GM19463 (cell line): Measurements from ENCODE around the gene PHF12.
A peak's percentile ranks its signal among the peaks of the same experiment; 100 is the strongest.

Experiments used
- ATAC-seq: cut with Tn5 transposase; IDR thresholded peaks from one replicate; pipeline ENCODE4 v1.9.1; 2021; ENCODE audit warnings: mild to moderate bottlenecking, moderate library complexity; ENCODE audit not compliant: unreplicated experiment

PHF12 gene

DNA sequence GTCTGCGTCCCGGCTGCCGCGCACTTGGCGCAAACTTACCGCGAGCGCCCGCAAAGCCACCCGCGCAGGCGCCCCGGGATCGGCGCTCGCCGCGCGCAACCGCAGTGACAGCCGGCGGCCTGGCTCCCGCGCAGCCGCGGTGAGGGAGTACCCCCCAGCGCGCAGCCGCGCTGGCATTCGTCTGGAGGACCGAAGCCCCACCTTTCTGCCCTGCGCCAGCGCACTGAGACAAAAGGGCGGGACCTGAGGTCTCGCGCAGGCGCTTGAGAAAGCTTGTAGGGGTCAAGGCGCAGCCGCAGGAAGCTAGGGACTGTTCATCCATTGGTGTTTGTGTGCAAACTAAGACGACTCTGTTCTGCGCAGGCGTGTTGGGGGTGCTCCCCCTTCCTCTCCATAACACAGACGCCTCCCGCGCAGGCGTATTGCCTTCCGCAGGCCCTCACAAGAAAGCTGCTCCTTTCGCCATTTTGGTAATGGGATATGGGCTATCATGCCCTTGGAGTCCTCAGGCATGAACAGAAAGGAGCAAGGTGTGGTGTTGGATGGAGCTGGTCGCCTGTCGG, at the start of gene PHF12:
TSS of gene PHF12 (minus strand) at position 91 of the 563 bp plus-strand sequence. CDS start 558 bp downstream, outside the sequence.
- ATAC-seq = peak; percentile 68

DNA sequence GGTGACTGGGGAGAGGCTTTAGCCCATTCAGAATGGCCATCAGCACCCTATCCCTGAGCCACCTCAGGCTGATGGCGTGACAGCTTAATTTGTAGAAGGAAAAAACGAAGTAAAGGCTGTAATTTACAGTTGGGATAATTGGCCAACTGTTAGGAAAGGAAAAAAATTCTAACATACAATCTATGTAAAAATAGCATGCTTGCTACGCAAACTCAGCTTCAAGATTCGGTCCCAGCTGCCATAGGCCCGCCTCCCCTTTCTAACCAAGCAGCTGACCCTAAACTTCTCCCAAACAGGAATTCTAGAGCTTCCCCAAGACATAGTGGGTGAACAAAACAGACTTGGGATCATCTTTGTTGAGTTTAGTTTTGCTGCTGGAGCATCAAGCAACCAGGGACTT, 49.7 kb upstream of the PHF12 start:
- no peak for ATAC-seq

DNA sequence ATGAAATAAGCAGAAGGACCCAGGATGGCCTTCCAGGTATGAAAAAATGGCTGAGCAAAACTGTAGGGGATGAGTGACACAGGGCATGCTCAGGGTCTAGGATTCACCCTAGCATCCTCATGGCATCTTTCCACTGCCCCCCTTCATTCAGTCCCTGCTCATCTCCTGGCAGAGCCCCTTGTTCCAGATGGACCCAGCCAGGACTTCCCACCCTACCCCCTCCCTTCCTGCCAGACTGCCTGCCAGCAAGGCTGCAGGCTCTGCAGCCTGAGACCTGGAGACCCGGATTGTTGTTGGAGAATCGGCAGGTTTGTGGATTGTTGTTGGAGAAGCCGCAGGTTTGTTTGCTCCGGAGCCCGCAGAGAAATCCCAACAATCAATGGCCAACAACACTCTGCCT, 47.9 kb upstream of the PHF12 start:
- ATAC-seq = no peak

DNA sequence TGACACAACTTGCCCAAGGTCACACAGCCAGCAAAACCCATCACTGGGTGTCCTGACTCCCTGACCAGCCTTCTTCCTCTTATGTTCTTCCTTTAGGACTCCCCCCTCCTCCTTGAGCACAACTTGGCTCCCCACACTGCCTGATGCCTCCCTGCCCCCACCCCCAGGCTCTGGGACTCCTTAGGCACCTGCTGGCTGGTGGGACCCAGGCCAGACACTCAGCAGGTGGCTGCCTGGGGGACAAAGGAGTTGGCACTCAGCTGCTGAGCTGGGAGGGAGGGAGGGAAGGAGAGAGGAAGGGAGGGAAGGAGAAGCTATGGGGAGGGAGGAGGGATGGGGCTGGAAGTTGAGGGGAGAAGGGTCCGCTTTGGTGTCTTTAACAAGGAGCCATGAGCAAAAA, 46.5 kb upstream of the PHF12 start:
- ATAC-seq = no peak

DNA sequence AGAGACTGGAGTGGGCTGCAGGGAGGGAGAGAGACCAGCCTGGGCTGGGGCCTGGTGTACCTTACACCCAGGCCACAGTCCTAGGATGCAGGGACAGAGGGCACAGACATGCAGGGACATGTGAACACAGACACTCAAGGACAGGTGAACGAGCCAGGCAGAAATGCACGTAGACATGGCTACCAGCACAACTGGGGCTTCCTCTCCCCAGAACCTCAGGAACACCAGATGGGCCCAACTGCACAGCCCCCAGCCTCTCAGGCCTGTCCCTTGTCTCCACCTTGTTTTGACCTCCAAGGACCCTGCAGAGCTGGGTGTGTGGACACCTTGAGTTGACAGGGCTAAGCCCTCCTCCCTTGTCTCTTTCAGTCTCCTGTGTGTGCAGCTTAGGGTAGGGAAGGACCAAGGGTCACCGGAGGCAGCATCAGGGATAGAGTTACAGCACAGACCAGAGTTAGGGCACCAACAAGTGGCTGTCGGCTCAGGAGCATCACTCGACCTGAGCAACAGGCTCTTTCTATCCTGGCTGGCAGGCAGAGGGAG, 45.3 kb upstream of the PHF12 start:
- ATAC-seq = no peak

DNA sequence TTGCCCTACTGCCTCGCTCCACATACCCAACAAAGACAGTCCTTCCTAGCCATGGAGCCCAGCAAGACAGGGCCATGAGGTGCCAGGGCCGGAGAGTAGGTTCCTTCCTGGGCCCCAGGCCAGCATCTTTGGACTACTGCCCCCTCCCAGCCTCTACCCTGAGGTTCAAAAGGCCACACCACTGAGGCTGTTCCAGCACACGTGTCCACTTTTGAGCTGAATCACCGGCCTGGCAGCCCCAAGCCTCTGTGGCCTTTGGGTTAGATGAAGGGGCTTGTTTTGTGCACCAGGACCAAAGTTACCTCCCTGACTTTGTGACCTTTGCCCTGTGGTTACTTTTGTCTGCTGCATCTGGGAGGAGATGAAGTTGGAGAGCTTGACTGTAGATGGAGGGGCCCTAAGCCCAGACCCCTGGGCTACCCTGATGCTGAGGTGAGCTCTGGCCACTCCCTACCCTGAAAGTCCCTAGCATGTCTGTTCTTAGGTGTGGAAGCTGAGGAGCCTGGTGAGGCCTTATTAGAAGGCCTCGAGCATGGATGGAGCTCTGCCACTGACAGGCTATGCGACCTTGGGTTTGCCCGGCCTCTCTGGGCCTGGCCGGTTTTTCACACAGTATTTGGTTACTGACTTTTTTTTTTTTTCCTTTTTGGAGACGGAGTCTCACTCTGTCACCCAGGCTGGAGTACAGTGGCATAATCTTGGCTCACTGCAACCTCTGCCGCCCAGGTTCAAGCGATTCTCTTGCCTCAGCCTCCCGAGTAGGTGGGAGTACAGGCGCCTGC, 42.5 kb upstream of the PHF12 start:
- ATAC-seq = no peak

DNA sequence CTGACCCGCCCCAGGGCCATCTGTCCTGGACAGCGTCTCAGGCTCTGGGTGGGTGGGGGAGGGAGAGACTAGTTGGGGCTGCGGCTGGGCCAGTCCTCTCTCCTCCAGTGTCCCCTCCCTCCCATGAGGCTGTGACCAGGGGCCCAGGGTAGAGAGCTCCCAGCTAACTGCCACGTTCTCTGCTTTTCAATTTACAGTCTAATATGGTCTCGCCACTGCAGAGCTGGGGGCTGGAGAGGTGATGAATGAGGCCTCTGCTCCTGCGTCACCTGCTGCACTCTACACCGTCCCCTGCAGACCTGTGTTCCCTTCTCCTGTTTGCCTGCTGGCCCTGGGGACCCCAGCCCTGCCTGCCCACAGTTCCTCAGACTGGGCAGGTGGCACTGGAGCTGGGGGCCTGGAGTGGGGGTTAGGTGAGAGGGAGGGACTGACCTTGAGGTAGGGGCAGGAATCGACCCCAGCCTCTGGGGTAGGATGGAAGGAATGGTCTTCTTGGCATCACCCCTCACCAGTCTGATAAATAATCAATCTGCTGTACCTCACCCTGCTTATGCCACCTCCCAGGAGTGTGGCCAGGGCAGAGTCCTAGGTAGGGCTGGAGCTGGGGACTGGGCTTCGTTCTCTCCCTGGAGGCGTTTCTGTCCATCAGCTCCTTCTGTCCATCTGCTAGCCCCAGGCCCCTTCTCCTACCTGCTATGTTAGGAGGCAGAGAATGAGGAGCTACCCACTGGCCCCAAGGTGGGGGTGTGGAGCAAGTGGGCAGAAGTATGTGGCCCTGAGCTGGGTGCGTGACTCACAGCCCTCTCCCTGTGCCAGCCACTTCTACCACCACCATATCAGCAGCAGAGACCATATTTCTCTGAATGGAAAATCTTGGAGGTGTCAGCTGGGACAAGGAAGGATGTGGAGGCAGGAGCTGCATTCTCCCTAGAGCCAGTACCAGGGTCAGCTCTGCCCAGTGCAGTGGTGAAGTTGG, 41.6 kb upstream of the PHF12 start:
- no peak for ATAC-seq

DNA sequence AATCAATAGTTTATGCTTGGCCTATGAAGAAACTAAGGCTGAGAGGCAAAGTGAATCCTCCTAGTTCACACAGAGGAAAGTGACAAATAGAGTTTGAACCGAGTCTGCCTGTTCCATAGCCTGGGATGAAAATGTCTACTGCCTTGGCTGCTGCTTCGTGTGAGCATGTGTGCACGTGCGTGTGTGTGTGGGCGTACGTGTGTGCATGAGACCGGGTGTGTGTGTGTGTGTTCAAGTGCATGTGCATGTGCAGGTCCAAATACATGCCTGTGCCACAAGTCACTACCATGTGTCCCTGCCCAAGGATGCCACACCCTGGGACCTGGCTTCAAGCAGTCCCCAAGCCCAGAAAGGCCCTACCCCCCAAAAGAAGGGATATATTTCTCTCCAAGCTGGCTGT, 40.9 kb upstream of the PHF12 start:
- no peak for ATAC-seq

DNA sequence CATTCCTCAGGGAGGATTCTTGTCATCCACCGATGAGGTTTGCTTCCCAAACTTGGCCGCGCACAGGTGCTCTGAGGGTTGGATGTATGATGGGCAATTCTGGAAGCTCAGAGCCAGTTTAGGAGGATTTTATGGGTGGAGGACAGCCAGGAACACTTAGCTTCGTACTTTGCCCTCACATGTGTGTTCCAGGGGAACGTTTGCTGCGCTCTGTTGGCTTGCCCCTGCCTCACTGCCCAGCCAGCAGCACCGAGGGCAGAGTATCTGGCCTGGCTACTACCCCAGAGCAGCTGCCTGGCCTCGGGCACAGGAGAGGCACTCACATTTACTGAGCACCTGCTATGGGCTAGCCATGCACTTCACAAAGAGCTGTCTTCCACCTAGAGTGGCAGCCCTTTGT, 40.5 kb upstream of the PHF12 start:
- ATAC-seq = no peak

DNA sequence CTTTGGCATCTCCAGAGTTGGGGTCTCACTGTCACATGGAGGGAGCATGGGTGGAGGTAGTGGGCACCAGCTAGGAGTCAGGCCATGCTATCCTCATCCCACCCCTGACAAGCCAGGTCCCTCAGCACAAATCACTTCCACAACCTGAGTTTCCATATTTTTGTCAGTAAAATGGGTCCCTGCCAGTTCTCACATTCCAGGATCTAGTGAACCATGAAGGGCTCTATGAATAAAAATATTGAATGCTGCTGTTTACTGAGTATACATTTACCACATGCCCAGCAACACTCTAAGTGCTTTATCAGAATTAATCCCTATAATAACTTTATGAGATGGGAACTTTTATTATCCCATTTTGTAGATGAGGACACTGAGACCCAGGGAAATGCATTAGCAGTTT, 37.7 kb upstream of the PHF12 start:
- no peak for ATAC-seq

DNA sequence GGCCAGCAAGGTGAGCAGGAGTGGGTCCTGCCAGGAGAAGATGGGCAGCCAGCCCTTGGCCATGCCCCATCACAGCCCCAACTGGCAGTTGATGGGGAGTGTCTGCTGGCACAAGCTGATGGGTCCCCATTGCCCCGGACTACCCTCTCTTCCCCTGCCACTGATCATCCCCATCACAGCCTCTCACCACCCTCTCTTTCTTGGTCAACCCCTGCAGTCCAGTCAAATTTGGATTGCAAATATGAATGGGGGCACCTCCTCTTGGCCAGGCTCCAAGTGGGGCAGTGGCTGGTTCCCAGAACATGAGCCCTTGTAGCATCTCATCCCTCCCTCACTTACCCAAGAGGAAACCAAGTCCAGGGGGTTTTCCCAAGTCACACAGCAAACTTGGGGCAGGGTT, 37.2 kb upstream of the PHF12 start:
- no peak for ATAC-seq

DNA sequence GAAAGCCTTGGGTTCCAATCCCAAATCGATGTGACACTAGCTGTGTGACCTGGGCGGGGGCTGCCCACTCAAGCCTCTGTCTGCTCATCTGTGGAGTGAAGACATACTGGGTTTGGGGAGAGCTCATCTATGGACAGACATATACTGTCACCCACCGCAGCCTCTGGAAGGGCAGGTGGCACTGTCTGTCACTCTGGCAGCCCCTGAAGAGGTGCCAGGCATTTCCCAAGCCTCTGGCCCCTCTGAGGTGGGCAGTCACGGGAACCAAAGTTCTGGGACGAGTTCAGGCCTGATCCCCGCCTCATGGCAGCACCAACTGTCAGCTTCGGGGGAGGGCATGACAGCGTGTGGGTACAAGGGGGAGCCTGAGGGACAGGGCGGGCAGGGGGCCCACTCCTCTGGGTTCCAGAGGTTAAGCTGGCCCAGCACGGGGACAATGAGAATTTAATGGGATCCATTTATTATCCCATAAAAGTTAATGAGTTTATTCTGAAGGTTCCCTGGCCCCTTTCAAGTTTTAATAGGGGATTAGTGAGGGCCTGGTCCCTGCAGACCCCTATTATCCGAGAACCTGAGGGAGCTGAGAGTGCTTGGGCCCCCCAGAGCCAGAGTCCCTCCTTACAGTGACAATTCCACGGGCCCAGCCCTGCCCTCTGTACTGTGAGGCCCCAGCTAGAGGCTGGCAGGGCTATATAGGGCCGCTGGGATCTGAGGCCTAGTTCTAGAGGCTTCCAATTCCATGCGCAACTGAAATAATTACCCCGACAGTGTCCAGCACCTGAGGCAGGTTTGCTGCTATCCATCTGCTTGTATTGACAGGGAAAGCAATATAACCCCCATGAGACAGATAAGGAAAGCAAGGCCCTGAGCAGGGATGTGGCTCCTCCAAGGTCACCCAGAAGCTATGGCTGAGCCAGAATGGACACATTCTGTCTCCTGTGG, 35.7 kb upstream of the PHF12 start:
- ATAC-seq = no peak

DNA sequence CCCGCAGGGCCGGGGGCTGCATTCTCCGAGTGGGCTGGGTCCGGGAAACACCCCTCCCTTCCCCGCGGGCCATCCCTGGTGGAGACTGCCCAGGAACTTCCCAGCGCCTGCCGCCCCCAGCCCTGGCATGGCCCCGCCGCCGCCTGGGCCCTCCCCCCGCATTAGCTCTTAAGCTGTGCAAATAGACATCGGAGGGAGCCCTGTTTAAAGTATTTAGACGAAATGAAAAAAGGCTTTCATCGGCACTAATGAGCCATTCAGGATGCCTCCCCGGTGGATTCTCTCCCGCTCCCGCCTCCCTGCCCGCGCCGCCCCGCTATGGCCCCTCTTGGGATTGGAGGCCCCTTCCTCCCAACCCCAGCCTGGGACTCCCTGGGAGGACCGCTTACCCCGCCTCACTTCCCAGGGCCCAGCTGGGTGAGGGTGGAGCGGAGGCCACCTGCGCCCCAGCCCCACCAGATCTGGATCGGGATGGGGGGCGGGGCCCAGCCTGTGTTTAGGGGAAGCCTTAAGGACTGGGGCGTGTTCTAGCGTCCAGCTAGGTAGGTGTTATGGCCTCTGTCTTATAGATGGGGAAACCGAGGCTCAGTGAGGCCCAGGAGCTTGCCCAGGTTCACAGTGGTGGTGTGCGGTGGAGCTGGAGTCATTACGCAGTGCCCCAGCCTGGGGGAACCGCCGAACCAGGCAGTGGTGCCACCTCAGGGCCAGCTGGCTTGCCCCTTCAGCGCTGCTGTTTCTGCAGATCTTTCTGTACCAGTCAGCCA, 34.8 kb upstream of the PHF12 start:
- ATAC-seq = no peak

DNA sequence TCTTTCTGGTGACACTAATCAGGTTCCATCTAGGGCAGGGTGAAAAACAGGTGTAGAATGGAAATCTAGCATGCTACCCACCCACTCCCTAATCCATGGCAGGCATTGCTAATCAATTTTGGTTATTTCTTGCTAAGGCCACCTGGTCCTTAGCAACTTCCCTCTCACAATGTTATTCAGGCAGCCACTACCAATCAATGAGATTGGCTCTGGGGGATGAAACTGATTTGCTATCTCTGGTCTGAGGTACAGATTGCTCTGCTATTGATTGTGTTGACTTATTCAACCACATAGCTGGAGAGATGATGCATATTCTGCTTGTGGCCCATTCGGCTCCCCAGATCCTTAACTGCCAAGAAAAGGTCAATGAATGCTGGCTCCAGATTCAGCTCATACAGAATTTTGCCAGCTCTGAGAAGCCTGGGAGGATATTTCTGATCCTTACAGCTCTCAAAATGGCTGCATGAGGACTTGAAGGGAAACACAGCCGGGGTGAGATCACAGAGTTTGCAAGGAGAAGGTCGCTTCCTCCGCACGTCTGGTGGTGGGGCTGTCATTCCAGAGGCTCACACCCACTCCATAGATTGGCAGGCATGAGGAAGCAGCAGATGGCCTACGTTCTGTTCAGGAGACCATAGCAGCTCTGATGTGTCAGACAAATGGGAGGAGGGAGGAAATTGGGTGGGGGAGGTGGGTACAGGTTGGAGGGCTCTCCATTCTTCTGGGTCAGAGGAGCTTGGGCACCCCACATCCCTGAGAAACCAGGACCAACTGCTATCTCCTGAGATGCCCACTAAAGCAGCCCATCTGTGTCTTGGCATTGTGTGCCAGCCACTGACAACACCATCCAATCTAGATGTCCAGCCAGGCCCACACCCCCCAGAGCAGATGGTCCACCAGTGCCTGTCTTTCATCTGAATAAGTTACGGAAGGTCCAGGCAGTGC, 32.2 kb upstream of the PHF12 start:
- no peak for ATAC-seq

DNA sequence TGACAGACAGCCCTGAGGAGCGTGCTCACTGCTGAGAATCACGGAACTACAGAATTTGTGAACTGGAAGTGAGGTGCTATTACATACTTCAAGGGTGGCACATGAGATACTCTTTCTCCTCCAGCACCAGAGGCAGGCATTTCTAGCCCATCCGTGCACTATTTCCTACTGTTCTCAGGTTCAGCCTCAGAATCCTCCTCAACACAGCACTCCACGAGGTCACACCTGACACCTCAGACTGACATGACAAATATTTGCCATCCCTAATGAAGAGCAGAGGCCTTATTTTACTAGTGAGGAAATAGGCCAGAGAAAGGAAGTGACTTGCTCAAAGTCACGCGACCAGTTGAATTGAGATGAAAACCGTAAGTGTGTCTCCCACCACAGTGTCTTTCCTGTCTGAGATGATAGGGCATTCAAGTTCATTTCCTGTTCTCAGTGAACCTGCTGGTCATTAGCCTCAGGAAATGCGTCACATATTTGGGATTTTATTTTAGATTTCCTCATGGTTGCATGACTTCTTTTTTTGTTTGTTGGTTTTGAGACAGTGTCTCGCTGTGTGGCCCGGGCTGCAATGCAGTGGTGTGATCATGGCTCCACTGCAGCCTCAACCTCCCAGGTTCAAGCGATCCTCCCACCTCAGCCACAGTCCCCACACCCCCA, 30.9 kb upstream of the PHF12 start:
- no peak for ATAC-seq

DNA sequence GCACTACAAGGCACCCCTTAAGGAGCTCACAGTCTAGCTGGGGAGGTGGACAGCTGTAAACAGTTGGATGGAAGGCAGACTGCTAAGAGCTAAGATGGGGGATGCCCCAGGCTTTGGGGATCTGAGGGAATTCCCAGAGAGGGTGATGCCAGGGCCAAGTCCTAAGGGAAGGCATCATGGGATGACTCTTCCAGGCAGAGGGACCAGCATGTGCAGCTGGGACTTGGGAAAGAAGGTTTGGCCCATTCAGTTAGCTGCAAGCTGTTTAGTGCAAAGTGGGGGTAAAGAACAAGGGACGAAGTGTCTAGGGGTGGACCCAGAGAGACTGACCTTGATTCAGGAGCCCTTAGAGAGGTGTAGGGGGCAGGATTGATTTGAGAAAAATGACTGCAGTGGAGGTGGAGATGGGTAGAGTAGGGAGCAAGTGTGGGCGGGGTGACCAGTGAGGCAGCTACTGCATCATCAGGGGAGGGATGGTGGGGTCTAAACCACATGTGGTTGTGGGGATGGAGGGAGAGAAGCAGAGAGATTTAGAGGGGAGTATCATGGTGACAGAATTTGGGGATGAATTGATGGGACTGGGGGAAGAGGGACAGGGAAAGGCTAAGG, 27.1 kb upstream of the PHF12 start:
- ATAC-seq = no peak

DNA sequence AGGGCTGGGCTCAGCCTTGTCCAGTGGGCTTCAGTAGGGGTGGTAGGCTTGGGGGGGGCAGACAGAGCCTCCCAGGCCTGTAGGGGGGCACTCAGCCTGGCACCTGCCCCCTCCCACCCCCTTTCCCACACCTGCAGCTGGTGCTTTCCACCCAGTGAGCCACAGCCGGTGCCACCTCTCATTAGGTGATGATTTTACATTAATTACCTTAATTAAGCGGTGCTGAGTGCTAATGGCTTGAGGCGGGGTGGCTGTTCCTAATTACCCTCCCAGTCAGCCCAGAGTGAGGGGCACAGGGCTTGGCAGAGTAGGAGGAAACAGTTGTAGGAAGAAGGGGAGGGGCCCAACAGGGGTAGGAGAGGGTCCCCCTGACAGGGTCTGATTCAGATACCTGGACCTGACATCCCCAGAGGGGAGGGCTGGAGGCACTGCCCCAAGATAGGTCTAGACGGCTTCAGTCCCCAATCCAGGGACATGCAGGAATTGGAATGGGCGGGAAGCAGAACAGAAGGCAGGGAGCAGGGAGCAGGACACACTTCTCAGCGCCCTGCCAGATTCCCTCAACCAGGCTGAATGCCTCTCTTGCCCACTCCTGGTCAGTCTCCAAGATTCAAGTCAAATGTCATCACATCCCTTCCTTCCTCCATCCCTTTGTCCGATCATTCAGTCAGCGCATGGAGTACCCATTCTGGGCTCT, 26.5 kb upstream of the PHF12 start:
- ATAC-seq = no peak
